ENCODE measurements around the gene GMNN. TPM values are rescaled to one million over a fixed set of nuclear protein-coding genes. Genes with fewer than 3 reads are reported as not detected.
"Not testable (repeated sequence)": the region's sequence is repeated elsewhere in the genome, so short reads cannot be mapped to it uniquely, and the experiment has no call there.

Gene GMNN
- total and polyA plus RNA-seq, 7 experiments from 2014 or later: 4.2 to 54.6 (median 5.8) TPM

- H3K36me3 Mint-ChIP-seq; H3K27me3 ChIP-seq (ENCODE audit: control insufficient read depth in 2 of 2, insufficient read depth in 2 of 2, low read length in 2 of 2); H3K4me1 ChIP-seq (ENCODE audit: control insufficient read depth in 2 of 2, insufficient read depth in 2 of 2, low read length in 2 of 2); H3K9me3 ChIP-seq (ENCODE audit: control insufficient read depth in 2 of 3, low read length in 3 of 3); H3K4me3 Mint-ChIP-seq; ATAC-seq; H3K27ac Mint-ChIP-seq; H3K27me3 Mint-ChIP-seq; H3K27ac ChIP-seq (ENCODE audit: low read depth, low read length); H3K4me3 ChIP-seq (ENCODE audit: low read length); H3K36me3 ChIP-seq (ENCODE audit: control insufficient read depth in 2 of 3, insufficient read depth in 3 of 3, low read length in 3 of 3); H3K9me3 Mint-ChIP-seq; POLR2A ChIA-PET; DNase-seq: not testable (repeated sequence)
- CTCF ChIA-PET: interaction anchor here (4.3 kb wide), 1 partner anchor 184 kb away, joined by 32 read pairs; no protein-coding TSS in a partner anchor
- peaks cover 0 to 11% (median 4%) of the 10 kb centered on the region in 7 donors for H3K4me1 Mint-ChIP-seq
- intact Hi-C loops (cut with micrococcal nuclease): loop anchor here (1.0 to 2.0 kb wide), 7 partner anchors 45 to 335 kb away; no protein-coding TSS in a partner anchor
Measured at GRCh38 chr6:24765968-24766367, 8.8 kb upstream of the GMNN start.

DNA sequence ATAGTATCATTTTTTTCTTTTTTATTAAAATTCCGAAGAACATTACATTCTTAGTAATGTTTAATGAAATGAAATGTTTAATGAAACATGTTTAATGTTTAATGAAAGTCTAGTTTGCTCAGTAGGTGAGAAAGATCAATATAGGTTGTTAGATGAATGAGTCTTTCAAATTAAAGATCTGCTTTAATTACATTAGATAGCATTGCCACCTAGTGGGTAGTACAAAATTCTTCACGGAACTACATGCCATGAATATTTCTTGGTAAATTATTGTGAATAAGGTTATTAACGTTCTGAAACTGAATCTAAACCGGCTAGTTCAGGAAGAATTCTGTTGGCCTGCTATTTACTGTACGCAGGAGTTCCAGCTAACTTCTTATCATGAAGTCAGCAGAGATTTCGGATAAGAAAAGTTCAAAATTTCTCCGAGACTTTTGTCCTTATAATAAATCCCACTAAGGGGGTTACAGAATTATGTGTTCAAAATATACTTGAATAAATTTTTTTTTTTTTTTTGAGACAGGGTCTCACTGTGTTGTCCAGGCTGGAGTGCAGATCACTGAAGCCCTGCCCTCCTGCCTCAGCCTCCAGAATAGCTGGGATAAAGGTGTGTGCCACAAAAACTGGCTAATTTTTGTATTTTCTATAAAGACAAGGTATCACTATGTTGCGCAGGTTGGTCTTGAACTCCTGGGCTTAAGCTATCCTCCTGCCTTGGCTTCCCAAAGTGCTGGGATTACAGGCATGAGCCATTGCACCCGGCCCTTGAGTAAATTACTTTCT is 7.9 kb upstream of the GMNN start:
- H3K27ac Mint-ChIP-seq: no peak overlapping the region
- CTCF ChIA-PET: interaction anchor here (0.6 to 4.3 kb wide), 6 partner anchors 103 to 1357 kb away, joined by 3 to 32 read pairs (median 4); a partner anchor contains a TSS
- intact Hi-C loops (cut with micrococcal nuclease): loop anchor here (1.0 to 2.0 kb wide), 7 partner anchors 46 to 336 kb away; no protein-coding TSS in a partner anchor

GRCh38 chr6:24768361-24768760 is 6.4 kb upstream of the GMNN start:
- POLR2A ChIA-PET: no interaction called here
- H3K9me3 ChIP-seq (ENCODE audit: control insufficient read depth in 2 of 3, low read length in 3 of 3): no peaks in the 10 kb centered on the region
- no peak for ATAC-seq

More for the DNA sequence above, 7.9 kb upstream of the GMNN start:
- POLR2A ChIA-PET: interaction anchor here (0.8 to 1.4 kb wide), 3 partner anchors 9 to 48 kb away, joined by 3 to 5 read pairs (median 3); partner anchors contain the start of gene C6orf62
- H3K4me1 Mint-ChIP-seq: peaks cover 0 to 8% (median 3%) of the 10 kb centered on the region in 7 donors
- H3K4me3 Mint-ChIP-seq: no peak overlapping the region
- H3K27me3 Mint-ChIP-seq: no peaks in the 10 kb centered on the region
- no peaks in the 10 kb centered on the region for H3K9me3 Mint-ChIP-seq
- Histone ChIP-seq H3K4me3 (ENCODE audit: low read length) (no peak overlapping the region), H3K27ac (ENCODE audit: low read depth, low read length) (no peak overlapping the region), H3K27me3 (ENCODE audit: control insufficient read depth in 2 of 2, insufficient read depth in 2 of 2, low read length in 2 of 2) (no peaks in the 10 kb centered on the region), H3K36me3 (ENCODE audit: control insufficient read depth in 2 of 3, insufficient read depth in 3 of 3, low read length in 3 of 3) (no peaks in the 10 kb centered on the region), H3K9me3 (ENCODE audit: control insufficient read depth in 2 of 3, low read length in 3 of 3) (no peaks in the 10 kb centered on the region), H3K4me1 (ENCODE audit: control insufficient read depth in 2 of 2, insufficient read depth in 2 of 2, low read length in 2 of 2) (no peaks in the 10 kb centered on the region)
- peaks cover 0 to 2% (median 0%) of the 10 kb centered on the region in 5 donors for H3K36me3 Mint-ChIP-seq
- DNase-seq: peak in 6 of 9 donors; percentile 9 to 48 (median 41)
- peak; percentile 74 for ATAC-seq

GRCh38 chr6:24775520-24776058 is 852 bp downstream of the GMNN start:
- Mint-ChIP-seq H3K4me1 (peaks cover 10 to 44% (median 21%) of the 10 kb centered on the region in 7 donors), H3K36me3 (peaks cover 0 to 15% (median 0%) of the 10 kb centered on the region in 5 donors), H3K4me3 (peak overlapping the region; percentile 98 to 99 (median 98)), H3K27ac (peak overlapping the region; percentile 28 to 98 (median 97)), H3K27me3 (no peaks in the 10 kb centered on the region), H3K9me3 (no peaks in the 10 kb centered on the region)
- no peak for ATAC-seq
- ChIA-PET POLR2A (interaction anchor here (0.5 to 2.3 kb wide), 12 partner anchors 9 to 273 kb away, joined by 3 to 13 read pairs (median 3); partner anchors contain the start of genes ACOT13 and TDP2), CTCF (interaction anchor here (0.7 to 1.2 kb wide), 2 partner anchors 233 to 280 kb away, joined by 3 read pairs; no protein-coding TSS in a partner anchor)
- H3K36me3 ChIP-seq (ENCODE audit: control insufficient read depth in 2 of 3, insufficient read depth in 3 of 3, low read length in 3 of 3): peaks cover 0 to 4% (median 0%) of the 10 kb centered on the region in 3 experiments
- H3K27ac ChIP-seq (ENCODE audit: low read depth, low read length): peak overlapping the region; percentile 90
- intact Hi-C loops (cut with micrococcal nuclease): loop anchor here (1.0 to 5.0 kb wide), 7 partner anchors 54 to 243 kb away; partner anchors contain the start of gene TDP2 (in 1 of the 2)
- H3K9me3 ChIP-seq (ENCODE audit: control insufficient read depth in 2 of 3, low read length in 3 of 3): no peaks in the 10 kb centered on the region
- H3K27me3 ChIP-seq (ENCODE audit: control insufficient read depth in 2 of 2, insufficient read depth in 2 of 2, low read length in 2 of 2): no peaks in the 10 kb centered on the region
- peak overlapping the region; percentile 93 for H3K4me3 ChIP-seq (ENCODE audit: low read length)
- DNase-seq: peak in 2 of 9 donors; percentile 10 to 18
- peaks cover 6 to 7% of the 10 kb centered on the region in 2 donors for H3K4me1 ChIP-seq (ENCODE audit: control insufficient read depth in 2 of 2, insufficient read depth in 2 of 2, low read length in 2 of 2)

More at GRCh38 chr6:24768361-24768760, 6.4 kb upstream of the GMNN start:
- intact Hi-C loops (cut with micrococcal nuclease): no loop called here
- Histone ChIP-seq H3K4me1 (ENCODE audit: control insufficient read depth in 2 of 2, insufficient read depth in 2 of 2, low read length in 2 of 2) (no peaks in the 10 kb centered on the region), H3K36me3 (ENCODE audit: control insufficient read depth in 2 of 3, insufficient read depth in 3 of 3, low read length in 3 of 3) (no peaks in the 10 kb centered on the region), H3K4me3 (ENCODE audit: low read length) (no peak overlapping the region), H3K27me3 (ENCODE audit: control insufficient read depth in 2 of 2, insufficient read depth in 2 of 2, low read length in 2 of 2) (no peaks in the 10 kb centered on the region), H3K27ac (ENCODE audit: low read depth, low read length) (no peak overlapping the region)
- Mint-ChIP-seq H3K27me3 (no peaks in the 10 kb centered on the region), H3K9me3 (no peaks in the 10 kb centered on the region), H3K36me3 (peaks cover 0 to 2% (median 0%) of the 10 kb centered on the region in 5 donors), H3K4me1 (peaks cover 0 to 8% (median 2%) of the 10 kb centered on the region in 7 donors), H3K27ac (no peak overlapping the region), H3K4me3 (no peak overlapping the region)
- DNase-seq: no peak
- CTCF ChIA-PET: interaction anchor here (4.3 kb wide), 1 partner anchor 186 kb away, joined by 32 read pairs; no protein-coding TSS in a partner anchor

GRCh38 chr6:24777227-24777626 is 2.5 kb downstream of the GMNN start:
- Histone ChIP-seq H3K27me3 (ENCODE audit: control insufficient read depth in 2 of 2, insufficient read depth in 2 of 2, low read length in 2 of 2) (no peaks in the 10 kb centered on the region), H3K4me1 (ENCODE audit: control insufficient read depth in 2 of 2, insufficient read depth in 2 of 2, low read length in 2 of 2) (peaks cover 6 to 7% of the 10 kb centered on the region in 2 donors), H3K4me3 (ENCODE audit: low read length) (no peak overlapping the region), H3K36me3 (ENCODE audit: control insufficient read depth in 2 of 3, insufficient read depth in 3 of 3, low read length in 3 of 3) (peaks cover 0 to 4% (median 0%) of the 10 kb centered on the region in 3 experiments), H3K9me3 (ENCODE audit: control insufficient read depth in 2 of 3, low read length in 3 of 3) (no peaks in the 10 kb centered on the region), H3K27ac (ENCODE audit: low read depth, low read length) (no peak overlapping the region)
- intact Hi-C loops (cut with micrococcal nuclease): loop anchor here in 1 of 2 donors (5.0 kb wide), 3 partner anchors 80 to 240 kb away; no protein-coding TSS in a partner anchor
- no peak for DNase-seq
- Mint-ChIP-seq H3K4me3 (peak overlapping the region in 2 of 10 donors; percentile 25 to 98), H3K27me3 (no peaks in the 10 kb centered on the region), H3K36me3 (peaks cover 0 to 22% (median 4%) of the 10 kb centered on the region in 5 donors), H3K4me1 (peaks cover 10 to 50% (median 21%) of the 10 kb centered on the region in 7 donors), H3K9me3 (no peaks in the 10 kb centered on the region), H3K27ac (no peak overlapping the region)
- ATAC-seq: no peak
- ChIA-PET CTCF (no interaction called here), POLR2A (no interaction called here)

- H3K9me3 ChIP-seq (ENCODE audit: control insufficient read depth in 2 of 3, low read length in 3 of 3): no peaks in the 10 kb centered on the region
- ATAC-seq: no peak
- Mint-ChIP-seq H3K27ac (no peak overlapping the region), H3K27me3 (no peaks in the 10 kb centered on the region), H3K4me1 (peaks cover 10 to 52% (median 21%) of the 10 kb centered on the region in 7 donors), H3K9me3 (no peaks in the 10 kb centered on the region), H3K36me3 (peaks cover 0 to 26% (median 5%) of the 10 kb centered on the region in 5 donors), H3K4me3 (peak overlapping the region in 1 of 10 donors; percentile 73)
- no peak overlapping the region for H3K27ac ChIP-seq (ENCODE audit: low read depth, low read length)
- intact Hi-C loops (cut with micrococcal nuclease): loop anchor here in 1 of 2 donors (5.0 kb wide), 3 partner anchors 79 to 239 kb away; no protein-coding TSS in a partner anchor
- DNase-seq: no peak
- POLR2A ChIA-PET: interaction anchor here (1.3 kb wide), 1 partner anchor 247 kb away, joined by 3 read pairs; no protein-coding TSS in a partner anchor
- H3K36me3 ChIP-seq (ENCODE audit: control insufficient read depth in 2 of 3, insufficient read depth in 3 of 3, low read length in 3 of 3): peaks cover 0 to 4% (median 0%) of the 10 kb centered on the region in 3 experiments
- peaks cover 6 to 7% of the 10 kb centered on the region in 2 donors for H3K4me1 ChIP-seq (ENCODE audit: control insufficient read depth in 2 of 2, insufficient read depth in 2 of 2, low read length in 2 of 2)
- no peaks in the 10 kb centered on the region for H3K27me3 ChIP-seq (ENCODE audit: control insufficient read depth in 2 of 2, insufficient read depth in 2 of 2, low read length in 2 of 2)
- no peak overlapping the region for H3K4me3 ChIP-seq (ENCODE audit: low read length)
- CTCF ChIA-PET: no interaction called here
Measured at GRCh38 chr6:24778121-24778520, 3.4 kb downstream of the GMNN start.

All from naive thymus-derived CD4-positive, alpha-beta T cell (primary cell).